Skeletal muscle cell (primary cell): Measurements from ENCODE around the gene OPCML.

Experiments used
- DNase-seq: peaks from one replicate; pipeline ENCODE4 v3.0.0-alpha.2; 2010; ENCODE audit warnings: low read depth
- H3K4me3 ChIP-seq: 2 replicates; pipeline ENCODE4 v1.5.1; 2011; ENCODE audit warnings: low read depth, mild to moderate bottlenecking, control low read depth, low read length, moderate library complexity

Gene OPCML

GRCh38 chr11:133072858-133073582 is 459.3 kb downstream of the OPCML start:
- no peak for DNase-seq
- no peak overlapping the region for H3K4me3 ChIP-seq

- no peak for DNase-seq
- H3K4me3 ChIP-seq: no peak overlapping the region
These were observed 459.9 kb downstream of the OPCML start for GRCh38 chr11:133072378-133072777.

- no peak overlapping the region for H3K4me3 ChIP-seq
- no peak for DNase-seq
These were observed 461.5 kb downstream of the OPCML start for GRCh38 chr11:133070791-133071190.

GRCh38 chr11:133070021-133070713 is 462.1 kb downstream of the OPCML start:
- H3K4me3 ChIP-seq: no peak overlapping the region
- DNase-seq: no peak

GRCh38 chr11:133065847-133066485 is 466.3 kb downstream of the OPCML start:
- H3K4me3 ChIP-seq: no peak overlapping the region
- DNase-seq: no peak

GRCh38 chr11:133064961-133065360 is 467.3 kb downstream of the OPCML start:
- DNase-seq: no peak
- H3K4me3 ChIP-seq: peak overlapping the region; percentile 42

GRCh38 chr11:133064152-133064877 is 468.0 kb downstream of the OPCML start:
- no peak for DNase-seq
- peak overlapping the region; percentile 42 for H3K4me3 ChIP-seq

GRCh38 chr11:133058501-133058900 is 473.8 kb downstream of the OPCML start:
- no peak for DNase-seq
- H3K4me3 ChIP-seq: no peak overlapping the region

- no peak for DNase-seq
- no peak overlapping the region for H3K4me3 ChIP-seq
These were observed 479.1 kb downstream of the OPCML start for GRCh38 chr11:133053124-133053776.

GRCh38 chr11:133052537-133052936 is 479.8 kb downstream of the OPCML start:
- no peak for DNase-seq
- no peak overlapping the region for H3K4me3 ChIP-seq

- DNase-seq: no peak
- H3K4me3 ChIP-seq: no peak overlapping the region
These were observed 482.9 kb downstream of the OPCML start for GRCh38 chr11:133049244-133050019.

- H3K4me3 ChIP-seq: no peak overlapping the region
- DNase-seq: no peak
These were observed 484.0 kb downstream of the OPCML start for GRCh38 chr11:133048270-133048669.

GRCh38 chr11:133047771-133048115 is 484.6 kb downstream of the OPCML start:
- DNase-seq: no peak
- no peak overlapping the region for H3K4me3 ChIP-seq

GRCh38 chr11:133047036-133047770 is 485.1 kb downstream of the OPCML start:
- DNase-seq: no peak
- no peak overlapping the region for H3K4me3 ChIP-seq

- no peak overlapping the region for H3K4me3 ChIP-seq
- DNase-seq: no peak
These were observed 486.0 kb downstream of the OPCML start for GRCh38 chr11:133046252-133046651.

- no peak overlapping the region for H3K4me3 ChIP-seq
- DNase-seq: no peak
These were observed 490.1 kb downstream of the OPCML start for GRCh38 chr11:133041928-133042882.

GRCh38 chr11:133041181-133041580 is 491.1 kb downstream of the OPCML start:
- H3K4me3 ChIP-seq: no peak overlapping the region
- DNase-seq: no peak
